GM12878 (cell line): ENCODE measurements around the gene CFAP70. TPM values are rescaled to one million over a fixed set of nuclear protein-coding genes. Genes with fewer than 3 reads are reported as not detected.

ENCODE experiments used
- CBX5 ChIP-seq: sonication (generic); IDR thresholded peaks from 2 replicates; pipeline ENCODE4 v1.6.1; 2016; ENCODE audit warnings: low read depth, moderate library complexity, mild to moderate bottlenecking, inconsistent platforms
- CREM ChIP-seq: IDR thresholded peaks from 2 replicates; pipeline ENCODE4 v1.6.1; 2014; ENCODE audit warnings: antibody characterized with exemption, low read depth
- DPF2 ChIP-seq: fragments of 450-650 bp; IDR thresholded peaks from 2 replicates; pipeline ENCODE4 v1.6.1; 2017; ENCODE audit warnings: mild to moderate bottlenecking
- E2F4 ChIP-seq: IDR thresholded peaks from 2 replicates; pipeline ENCODE4 v1.6.1; 2012; ENCODE audit warnings: low read depth, low read length, improper control_type of control experiment
- EP300 ChIP-seq, 2 experiments: fragments of 150-350 bp in 1 of 2; IDR thresholded peaks; 2 replicates each; pipeline ENCODE4 v1.6.1; 2011 to 2012; ENCODE audit warnings: low read depth in 2 of 2, low read length in 2 of 2, borderline replicate concordance in 1 of 2, improper control_type of control experiment in 1 of 2, inconsistent platforms in 1 of 2; ENCODE audit not compliant: control insufficient read depth in 1 of 2
- IRF5 ChIP-seq: fragments of 450-650 bp; IDR thresholded peaks from 2 replicates; pipeline ENCODE4 v1.6.1; 2017; ENCODE audit warnings: borderline replicate concordance
- LARP7 ChIP-seq: fragments of 450-650 bp; IDR thresholded peaks from 2 replicates; pipeline ENCODE4 v1.6.1; 2017; ENCODE audit warnings: mild to moderate bottlenecking
- MEF2A ChIP-seq: IDR thresholded peaks from 2 replicates; pipeline ENCODE4 v1.6.1; 2011; ENCODE audit warnings: low read depth, mild to moderate bottlenecking, low read length, moderate library complexity; ENCODE audit not compliant: insufficient read depth
- MEF2B ChIP-seq: fragments of 450-650 bp; IDR thresholded peaks from 2 replicates; pipeline ENCODE4 v1.6.1; 2018; ENCODE audit warnings: mild to moderate bottlenecking, moderate library complexity; ENCODE audit not compliant: partially characterized antibody, poor library complexity, severe bottlenecking
- NFYB ChIP-seq: IDR thresholded peaks from 2 replicates; pipeline ENCODE4 v1.6.1; 2011; ENCODE audit warnings: low read depth, mild to moderate bottlenecking, low read length, improper control_type of control experiment, moderate library complexity; ENCODE audit not compliant: insufficient read depth
- NR2C2 ChIP-seq: IDR thresholded peaks from 2 replicates; pipeline ENCODE4 v1.6.1; 2011; ENCODE audit warnings: borderline replicate concordance, low read depth; ENCODE audit not compliant: control insufficient read depth, insufficient read length
- NR2F1 ChIP-seq: fragments of 450-650 bp; conservative IDR thresholded peaks from 2 replicates; pipeline ENCODE4 v1.6.1; 2017; ENCODE audit warnings: mild to moderate bottlenecking
- POU2F2 ChIP-seq: IDR thresholded peaks from 3 replicates; pipeline ENCODE4 v1.6.1; 2011; ENCODE audit warnings: low read depth, mild to moderate bottlenecking, low read length, borderline replicate concordance
- RELA ChIP-seq: fragments of 450-650 bp; IDR thresholded peaks from 2 replicates; pipeline ENCODE4 v1.8.0; 2014; ENCODE audit warnings: borderline replicate concordance; ENCODE audit not compliant: partially characterized antibody
- SREBF2 ChIP-seq: IDR thresholded peaks from 2 replicates; pipeline ENCODE4 v1.6.1; 2012; ENCODE audit warnings: mild to moderate bottlenecking, low read length
- STAT3 ChIP-seq: IDR thresholded peaks from 2 replicates; pipeline ENCODE4 v1.6.1; 2011; ENCODE audit warnings: low read depth, low read length, improper control_type of control experiment
- ZBED1 ChIP-seq: IDR thresholded peaks from 2 replicates; pipeline ENCODE4 v1.6.1; 2016; ENCODE audit warnings: borderline replicate concordance
- ZNF622 ChIP-seq: fragments of 450-650 bp; IDR thresholded peaks from 2 replicates; pipeline ENCODE4 v1.6.1; 2017; ENCODE audit warnings: mild to moderate bottlenecking, inconsistent platforms
- polyA plus RNA-seq, 11 experiments: library from polyadenylated mRNA; depleted of rRNA in 4 of 11; unstranded in 6 of 11; stranded (reverse) in 5 of 11; fragments of >200 nt; fragmentation: Nextera tagmentation in 4 of 11; fragmentation: Illumina TruSeq in 1 of 11; extraction: Ambion mirVana in 4 of 11; extraction: Trizol in 1 of 11; gene quantifications; 1 replicate in 1 of 11; 2 replicates in 10 of 11; pipeline versions ENCODE4 v1.2.1 to v1.2.3, GENCODE V29; 2011 to 2016; ENCODE audit warnings: inconsistent platforms in 2 of 11, missing spikeins in 2 of 11, low read depth in 1 of 11
- total RNA-seq, 4 experiments: library from RNA; depleted of rRNA in 3 of 4; stranded (reverse); fragments of >200 nt in 3 of 4; fragmentation: Illumina TruSeq in 1 of 4; extraction: Trizol in 1 of 4; gene quantifications; 2 replicates each; pipeline versions ENCODE4 v1.2.1 to v1.2.3, GENCODE V29; 2013 to 2021
- TF ChIP-seq, protein P1 (sequence below): IDR thresholded peaks from 2 replicates; pipeline ENCODE4 v1.6.1; 2011; ENCODE audit warnings: low read depth, low read length, improper control_type of control experiment, borderline replicate concordance
- TF ChIP-seq, protein P2 (sequence below): fragments of 450-650 bp; IDR thresholded peaks from 2 replicates; pipeline ENCODE4 v1.6.1; 2017; ENCODE audit warnings: mild to moderate bottlenecking, moderate library complexity
- TF ChIP-seq, protein P3 (sequence below): IDR thresholded peaks from 2 replicates; pipeline ENCODE4 v1.6.1; 2011; ENCODE audit warnings: borderline replicate concordance, low read depth, mild to moderate bottlenecking, moderate library complexity, mixed read lengths, low read length; ENCODE audit not compliant: insufficient read depth; ENCODE audit errors: extremely low read length

Gene CFAP70
- total and polyA plus RNA-seq, 10 of the 15 experiments (the other 5 are each of a cell fraction or from before 2014, with no cell fraction given) = 0.21 to 1.1 (median 0.42) TPM

- TF ChIP-seq SREBF2 (no peak), CBX5 (no peak), NR2F1 (peak; percentile 48; the same call in 1 of the 2 replicates), MEF2A (0 out of 2 replicates have a peak, but pooled peaks have one; percentile 22), MEF2B (no peak), RELA (peak; percentile 49), POU2F2 (no peak), CREM (peak; percentile 75), E2F4 (no peak), ZBED1 (no peak; the same call in 1 of the 2 replicates), NR2C2 (peak; percentile 86), ZNF622 (no peak), EP300 (IDR thresholded peaks at IDR 0.05; ENCODE audit: borderline replicate concordance in 1 of 2, control insufficient read depth in 1 of 2, low read depth in 2 of 2, low read length in 2 of 2) (no peak), LARP7 (0 out of 2 replicates have a peak, but pooled peaks have one; percentile 43), NFYB (no peak), DPF2 (0 out of 2 replicates have a peak, but pooled peaks have one; percentile 13), IRF5 (no peak), STAT3 (no peak)
- TF ChIP-seq, protein P1, sequence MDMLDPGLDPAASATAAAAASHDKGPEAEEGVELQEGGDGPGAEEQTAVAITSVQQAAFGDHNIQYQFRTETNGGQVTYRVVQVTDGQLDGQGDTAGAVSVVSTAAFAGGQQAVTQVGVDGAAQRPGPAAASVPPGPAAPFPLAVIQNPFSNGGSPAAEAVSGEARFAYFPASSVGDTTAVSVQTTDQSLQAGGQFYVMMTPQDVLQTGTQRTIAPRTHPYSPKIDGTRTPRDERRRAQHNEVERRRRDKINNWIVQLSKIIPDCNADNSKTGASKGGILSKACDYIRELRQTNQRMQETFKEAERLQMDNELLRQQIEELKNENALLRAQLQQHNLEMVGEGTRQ = no peak
- TF ChIP-seq, protein P2, sequence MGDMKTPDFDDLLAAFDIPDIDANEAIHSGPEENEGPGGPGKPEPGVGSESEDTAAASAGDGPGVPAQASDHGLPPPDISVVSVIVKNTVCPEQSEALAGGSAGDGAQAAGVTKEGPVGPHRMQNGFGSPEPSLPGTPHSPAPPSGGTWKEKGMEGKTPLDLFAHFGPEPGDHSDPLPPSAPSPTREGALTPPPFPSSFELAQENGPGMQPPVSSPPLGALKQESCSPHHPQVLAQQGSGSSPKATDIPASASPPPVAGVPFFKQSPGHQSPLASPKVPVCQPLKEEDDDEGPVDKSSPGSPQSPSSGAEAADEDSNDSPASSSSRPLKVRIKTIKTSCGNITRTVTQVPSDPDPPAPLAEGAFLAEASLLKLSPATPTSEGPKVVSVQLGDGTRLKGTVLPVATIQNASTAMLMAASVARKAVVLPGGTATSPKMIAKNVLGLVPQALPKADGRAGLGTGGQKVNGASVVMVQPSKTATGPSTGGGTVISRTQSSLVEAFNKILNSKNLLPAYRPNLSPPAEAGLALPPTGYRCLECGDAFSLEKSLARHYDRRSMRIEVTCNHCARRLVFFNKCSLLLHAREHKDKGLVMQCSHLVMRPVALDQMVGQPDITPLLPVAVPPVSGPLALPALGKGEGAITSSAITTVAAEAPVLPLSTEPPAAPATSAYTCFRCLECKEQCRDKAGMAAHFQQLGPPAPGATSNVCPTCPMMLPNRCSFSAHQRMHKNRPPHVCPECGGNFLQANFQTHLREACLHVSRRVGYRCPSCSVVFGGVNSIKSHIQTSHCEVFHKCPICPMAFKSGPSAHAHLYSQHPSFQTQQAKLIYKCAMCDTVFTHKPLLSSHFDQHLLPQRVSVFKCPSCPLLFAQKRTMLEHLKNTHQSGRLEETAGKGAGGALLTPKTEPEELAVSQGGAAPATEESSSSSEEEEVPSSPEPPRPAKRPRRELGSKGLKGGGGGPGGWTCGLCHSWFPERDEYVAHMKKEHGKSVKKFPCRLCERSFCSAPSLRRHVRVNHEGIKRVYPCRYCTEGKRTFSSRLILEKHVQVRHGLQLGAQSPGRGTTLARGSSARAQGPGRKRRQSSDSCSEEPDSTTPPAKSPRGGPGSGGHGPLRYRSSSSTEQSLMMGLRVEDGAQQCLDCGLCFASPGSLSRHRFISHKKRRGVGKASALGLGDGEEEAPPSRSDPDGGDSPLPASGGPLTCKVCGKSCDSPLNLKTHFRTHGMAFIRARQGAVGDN = 0 out of 2 replicates have a peak, but pooled peaks have one; percentile 22
- TF ChIP-seq, protein P3, sequence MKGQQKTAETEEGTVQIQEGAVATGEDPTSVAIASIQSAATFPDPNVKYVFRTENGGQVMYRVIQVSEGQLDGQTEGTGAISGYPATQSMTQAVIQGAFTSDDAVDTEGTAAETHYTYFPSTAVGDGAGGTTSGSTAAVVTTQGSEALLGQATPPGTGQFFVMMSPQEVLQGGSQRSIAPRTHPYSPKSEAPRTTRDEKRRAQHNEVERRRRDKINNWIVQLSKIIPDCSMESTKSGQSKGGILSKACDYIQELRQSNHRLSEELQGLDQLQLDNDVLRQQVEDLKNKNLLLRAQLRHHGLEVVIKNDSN = no peak
Measured at GRCh38 chr10:73252445-73253224, 106.0 kb downstream of the CFAP70 start, which contains the start of gene MRPS16 (continued).
